ENCODE measurements around the gene HLA-DOB. TPM values are rescaled to one million over a fixed set of nuclear protein-coding genes. Genes with fewer than 3 reads are reported as not detected.
"Not testable (repeated sequence)": the region's sequence is repeated elsewhere in the genome, so short reads cannot be mapped to it uniquely, and the experiment has no call there.

Gene HLA-DOB
- total RNA-seq, 1 experiment from 2014 or later, result not detected

DNA sequence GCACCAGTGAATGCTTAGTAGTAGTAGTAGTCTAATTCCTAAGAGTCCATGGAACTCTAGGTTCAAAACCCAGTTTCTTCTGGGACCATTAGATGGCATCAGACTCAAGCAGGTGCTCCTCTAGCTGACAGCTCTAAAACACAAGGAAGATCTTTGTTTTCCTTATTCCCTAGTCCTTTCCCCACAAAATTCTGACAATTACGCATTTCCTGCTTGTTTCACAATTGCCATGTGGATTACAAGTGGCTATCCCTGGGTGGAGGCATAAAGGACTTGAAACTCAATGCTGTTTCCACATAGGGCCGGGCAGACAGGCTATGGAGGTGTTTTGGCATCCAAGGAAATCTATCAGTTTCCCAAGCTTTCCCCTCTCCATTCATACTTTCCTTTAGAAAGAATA lies 9.2 kb upstream of the HLA-DOB start:
- in situ Hi-C loops (cut with HindIII; ENCODE audit: low sequenced_read_pairs), result loop anchor here (10.0 kb wide), 1 partner anchor 119 kb away; the partner anchor contains the start of gene HLA-DMB
- DNase-seq (ENCODE audit: low spot score), result peak; percentile 34

GRCh38 chr6:32819729-32820128 lies 2.9 kb upstream of the HLA-DOB start:
- in situ Hi-C loops (cut with HindIII; ENCODE audit: low sequenced_read_pairs), result loop anchor here (10.0 kb wide), 1 partner anchor 125 kb away; the partner anchor contains the start of gene HLA-DMB
- DNase-seq (ENCODE audit: low spot score), result no peak

DNA sequence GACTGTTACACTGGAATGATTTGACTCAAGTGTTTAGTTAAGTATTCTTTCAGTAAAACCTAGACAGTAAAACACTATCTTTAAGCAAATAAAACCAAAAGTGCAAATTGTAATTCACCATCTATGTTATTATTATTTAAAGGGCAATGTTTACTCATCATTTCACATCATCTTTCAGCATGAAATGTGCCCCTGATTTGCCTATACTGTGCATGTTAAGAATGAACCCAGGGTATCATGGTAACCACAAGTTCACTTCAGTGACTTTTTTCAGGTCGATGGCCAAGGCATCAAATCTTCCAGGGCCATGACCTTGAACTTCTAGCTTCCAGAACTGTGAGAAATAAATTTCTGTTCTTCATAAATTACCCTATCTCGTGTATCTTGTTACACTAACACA lies 2.1 kb upstream of the HLA-DOB start:
- no peak for DNase-seq (ENCODE audit: low spot score)
- in situ Hi-C loops (cut with HindIII; ENCODE audit: low sequenced_read_pairs), result no loop called here

DNA sequence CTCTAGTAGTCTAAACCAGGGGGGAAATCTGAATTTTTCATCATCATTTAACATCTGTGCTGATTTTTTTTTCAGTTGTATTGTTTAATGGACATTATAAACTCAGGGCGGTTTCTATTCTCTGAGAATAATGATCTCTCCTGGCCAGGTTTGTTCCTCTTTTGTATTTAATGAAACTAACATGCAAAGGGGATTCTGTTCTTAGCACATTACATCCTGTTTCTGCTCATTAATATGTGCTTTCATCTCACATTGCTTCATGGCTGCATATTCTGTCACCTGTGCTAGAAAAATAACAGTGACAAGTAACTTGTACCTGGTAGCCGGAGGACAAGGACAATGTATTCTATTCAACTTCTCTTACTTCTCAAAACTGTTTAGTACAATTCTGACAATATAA lies 806 bp downstream of the HLA-DOB start:
- DNase-seq (ENCODE audit: low spot score), result no peak

GRCh38 chr6:32815115-32815514 lies 1.7 kb downstream of the HLA-DOB start:
- in situ Hi-C loops (cut with HindIII; ENCODE audit: low sequenced_read_pairs), result no loop called here
- DNase-seq (ENCODE audit: low spot score), result no peak

More for the DNA sequence above, 806 bp downstream of the HLA-DOB start:
- in situ Hi-C loops (cut with HindIII; ENCODE audit: low sequenced_read_pairs), result no loop called here

- no peak for DNase-seq (ENCODE audit: low spot score)
- in situ Hi-C loops (cut with HindIII; ENCODE audit: low sequenced_read_pairs), result no loop called here
Measured at GRCh38 chr6:32814145-32814544, 2.7 kb downstream of the HLA-DOB start.

- in situ Hi-C loops (cut with HindIII; ENCODE audit: low sequenced_read_pairs), result no loop called here
Measured at GRCh38 chr6:32809171-32809570, 7.6 kb downstream of the HLA-DOB start.

DNA sequence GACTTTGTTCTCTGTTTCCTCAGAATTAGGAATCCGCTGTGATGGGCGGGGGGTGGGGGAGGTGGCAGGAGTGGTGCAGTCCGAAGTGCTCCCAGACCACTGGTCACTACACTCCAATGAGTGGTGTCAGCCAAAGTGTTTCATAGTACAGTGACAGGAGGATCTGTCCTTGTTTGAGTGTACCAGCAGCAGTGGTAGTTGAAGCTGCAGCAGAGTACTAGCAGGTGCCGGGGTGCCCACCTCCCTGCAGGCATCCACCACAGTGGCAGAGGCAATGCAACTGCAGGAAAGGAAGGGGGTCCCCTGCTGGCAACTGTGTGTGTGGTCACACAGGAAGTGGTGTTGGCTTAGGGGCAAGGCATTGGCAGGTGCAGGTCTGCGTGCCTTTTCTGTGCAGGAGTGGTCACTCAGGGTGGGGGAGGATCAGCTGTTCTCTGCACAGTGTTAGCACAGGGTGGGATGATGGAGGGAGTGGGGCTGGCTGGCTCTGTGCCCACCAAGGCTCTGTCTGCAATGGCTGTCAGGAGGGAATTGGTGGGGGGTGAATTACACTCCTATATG lies 9.7 kb downstream of the HLA-DOB start:
- in situ Hi-C loops (cut with HindIII; ENCODE audit: low sequenced_read_pairs), result no loop called here
- no peak for DNase-seq (ENCODE audit: low spot score)

More at GRCh38 chr6:32809171-32809570, 7.6 kb downstream of the HLA-DOB start:
- no peak for DNase-seq (ENCODE audit: low spot score)

GRCh38 chr6:32805404-32805803 lies 11.4 kb downstream of the HLA-DOB start:
- DNase-seq (ENCODE audit: low spot score); in situ Hi-C loops (cut with HindIII; ENCODE audit: low sequenced_read_pairs): not testable (repeated sequence)

- in situ Hi-C loops (cut with HindIII; ENCODE audit: low sequenced_read_pairs), result no loop called here
- no peak for DNase-seq (ENCODE audit: low spot score)
Measured at GRCh38 chr6:32803416-32803815, 13.4 kb downstream of the HLA-DOB start.

GRCh38 chr6:32799740-32800139 lies 17.1 kb downstream of the HLA-DOB start:
- in situ Hi-C loops (cut with HindIII; ENCODE audit: low sequenced_read_pairs), result no loop called here

DNA sequence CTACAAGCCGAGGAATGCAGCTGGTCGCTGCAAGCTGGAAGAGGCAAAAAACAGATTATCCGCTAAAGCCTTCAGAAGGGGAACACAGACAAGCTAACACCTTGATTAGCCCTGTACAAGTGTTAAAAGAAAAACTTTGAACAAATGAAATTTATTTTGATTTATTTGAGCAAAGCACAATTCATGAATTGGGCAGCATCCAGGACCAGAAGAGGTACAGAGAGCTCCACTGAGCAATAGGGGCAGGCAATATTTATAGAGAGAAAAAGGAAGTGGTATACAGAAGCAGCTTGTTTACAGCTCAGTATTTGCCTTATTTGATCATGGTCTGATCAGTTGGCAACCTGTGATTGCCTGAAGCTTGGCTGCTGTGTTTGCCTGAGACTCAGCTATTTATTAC lies 17.6 kb downstream of the HLA-DOB start:
- in situ Hi-C loops (cut with HindIII; ENCODE audit: low sequenced_read_pairs), result no loop called here
- no peak for DNase-seq (ENCODE audit: low spot score)

More at GRCh38 chr6:32799740-32800139, 17.1 kb downstream of the HLA-DOB start:
- no peak for DNase-seq (ENCODE audit: low spot score)

GRCh38 chr6:32796848-32797776 lies 19.7 kb downstream of the HLA-DOB start:
- in situ Hi-C loops (cut with HindIII; ENCODE audit: low sequenced_read_pairs), result no loop called here
- peak; percentile 62 for DNase-seq (ENCODE audit: low spot score)

- in situ Hi-C loops (cut with HindIII; ENCODE audit: low sequenced_read_pairs), result no loop called here
- no peak for DNase-seq (ENCODE audit: low spot score)
Measured at GRCh38 chr6:32794510-32794909, 22.3 kb downstream of the HLA-DOB start.

DNA sequence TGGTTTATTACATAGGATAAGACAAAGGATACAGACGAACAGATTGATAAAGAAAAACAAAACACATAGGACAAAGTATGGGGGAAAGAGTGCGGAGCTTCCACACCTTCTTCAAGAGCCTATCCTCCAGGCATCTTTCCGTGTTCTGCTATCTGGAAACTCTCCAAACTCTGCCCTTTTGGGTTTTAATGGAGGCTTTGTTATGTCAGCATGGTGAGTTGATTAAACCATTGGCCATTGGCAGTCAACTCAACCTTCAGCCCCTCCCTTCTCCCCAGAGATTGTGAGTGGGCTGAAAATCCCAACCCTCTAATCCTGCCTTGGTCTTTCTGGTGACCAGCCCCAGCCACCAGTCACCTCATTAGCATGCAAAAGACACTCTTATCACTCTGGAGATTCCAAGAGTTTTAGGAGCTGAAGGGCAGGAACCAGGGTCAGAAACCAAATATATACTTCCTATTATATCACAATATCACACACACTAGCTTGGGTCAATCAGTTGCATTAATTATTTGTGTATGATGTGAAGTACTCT lies 23.8 kb downstream of the HLA-DOB start:
- in situ Hi-C loops (cut with HindIII; ENCODE audit: low sequenced_read_pairs), result no loop called here
- DNase-seq (ENCODE audit: low spot score), result no peak

DNA sequence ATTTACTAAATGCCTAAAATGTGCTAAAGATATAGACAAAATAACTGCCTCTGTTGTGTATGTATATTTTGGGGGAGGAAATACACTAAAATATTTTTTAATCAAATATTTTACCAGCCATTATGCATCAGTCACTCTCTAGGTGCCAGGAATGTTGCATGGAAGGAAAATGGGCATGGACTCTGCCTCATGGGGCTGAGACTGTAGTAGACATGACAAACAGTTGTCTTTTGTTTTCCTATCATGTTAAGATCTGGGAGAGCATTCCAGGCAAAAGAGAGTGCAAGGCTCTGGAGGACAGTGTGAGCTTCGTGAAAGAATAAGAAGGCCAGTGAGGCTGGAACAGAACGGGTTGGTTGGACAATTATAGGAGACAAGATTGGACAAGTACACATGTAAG lies 26.5 kb downstream of the HLA-DOB start:
- in situ Hi-C loops (cut with HindIII; ENCODE audit: low sequenced_read_pairs), result no loop called here
- DNase-seq (ENCODE audit: low spot score), result no peak

DNA sequence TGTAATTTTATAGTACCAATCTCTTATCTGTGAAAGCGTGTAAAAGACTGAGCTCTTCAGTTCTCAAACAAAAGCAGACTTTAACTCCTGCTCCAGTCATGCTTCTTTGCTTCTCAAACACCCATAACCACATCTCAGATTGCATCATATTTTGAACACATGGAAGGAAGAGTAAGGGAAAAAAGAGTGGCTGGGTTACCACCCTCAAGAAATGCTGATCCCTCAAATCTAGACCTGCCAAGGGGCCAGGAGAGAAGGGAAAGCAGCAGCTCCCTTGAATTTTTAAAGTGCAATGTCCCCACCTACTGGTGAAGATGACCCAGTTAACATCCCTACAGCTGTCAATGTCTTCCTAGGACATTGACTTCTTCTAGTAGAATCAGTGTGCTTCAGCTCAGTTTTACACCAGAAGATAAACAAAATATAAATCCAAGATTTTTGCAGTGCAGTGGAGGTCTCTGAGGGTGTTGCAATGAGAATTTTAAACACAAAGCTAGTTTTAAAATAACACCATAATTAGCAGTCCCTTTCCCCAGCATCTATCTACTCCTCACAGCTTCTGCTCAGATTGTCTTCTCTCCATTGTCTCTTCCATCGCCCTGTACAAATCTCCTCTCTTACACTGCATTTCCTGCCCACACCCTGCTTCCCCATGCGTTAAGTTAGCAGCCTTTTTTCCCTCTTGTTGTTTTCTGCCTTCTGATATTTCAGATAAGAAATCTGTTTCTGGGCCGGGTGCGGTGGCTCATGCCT lies 30.8 kb downstream of the HLA-DOB start:
- in situ Hi-C loops (cut with HindIII; ENCODE audit: low sequenced_read_pairs), result no loop called here

GRCh38 chr6:32782923-32783322 lies 33.9 kb downstream of the HLA-DOB start:
- DNase-seq (ENCODE audit: low spot score); in situ Hi-C loops (cut with HindIII; ENCODE audit: low sequenced_read_pairs): not testable (repeated sequence)

More for the DNA sequence above, 30.8 kb downstream of the HLA-DOB start:
- DNase-seq (ENCODE audit: low spot score), result peak; percentile 36

GRCh38 chr6:32779036-32779435 lies 37.8 kb downstream of the HLA-DOB start:
- no peak for DNase-seq (ENCODE audit: low spot score)
- in situ Hi-C loops (cut with HindIII; ENCODE audit: low sequenced_read_pairs), result no loop called here
